Endothelial cell of umbilical vein (primary cell): Measurements from ENCODE around the gene PFDN4. TPM values are rescaled to one million over a fixed set of nuclear protein-coding genes. Genes with fewer than 3 reads are reported as not detected.

ENCODE experiments used
- BruUV-seq: library from RNA; stranded (reverse); fragments of 400-500 nt; replicated peaks from 2 replicates; lab custom pipeline; 2021; lab: Mats Ljungman, UMichigan
- CTCF ChIA-PET: fragments of 300-600, 350-600 bp; sonication (Branson Sonifier 250); formaldehyde crosslinking; loops from one replicate; lab custom pipeline; 2021; ENCODE audit warnings: antibody characterized with exemption, inconsistent platforms; lab: Charles Lee
- POLR2A ChIA-PET: fragments of 300-600, 350-600 bp; sonication (Branson Sonifier 250); formaldehyde crosslinking; loops from one replicate; lab custom pipeline; 2021; ENCODE audit warnings: antibody characterized with exemption, inconsistent platforms; lab: Charles Lee
- DNase-seq: peaks from one replicate; pipeline ENCODE4 v3.0.0-alpha.2; 2011; ENCODE audit warnings: low read depth, low spot score
- FAIRE-seq: peaks from 2 replicates; lab custom pipeline; 2011; peaks lifted over from hg19 to GRCh38; lab: Jason Lieb, UNC
- H2AFZ ChIP-seq: 2 replicates; pipeline ENCODE4 v1.6.0; 2012; ENCODE audit warnings: low read depth, low read length, control low read depth, inconsistent platforms
- H3K27ac ChIP-seq: 2 replicates; pipeline ENCODE4 v1.5.1; 2011; ENCODE audit warnings: low read depth, mild to moderate bottlenecking, control low read depth, low read length, moderate library complexity; ENCODE audit not compliant: insufficient read depth
- H3K27me3 ChIP-seq, 2 experiments: 2 replicates each; pipeline versions ENCODE4 v1.6.0 to v1.6.1; 2011; ENCODE audit warnings: low read length in 2 of 2, mixed read lengths in 1 of 2; ENCODE audit not compliant: control insufficient read depth in 2 of 2, insufficient read depth in 2 of 2
- H3K36me3 ChIP-seq, 2 experiments: 2 replicates in 1 of 2; 3 replicates in 1 of 2; pipeline ENCODE4 v1.5.1; 2011; ENCODE audit warnings: low read length in 2 of 2, mild to moderate bottlenecking in 1 of 2, moderate library complexity in 1 of 2; ENCODE audit not compliant: control insufficient read depth in 2 of 2, insufficient read depth in 2 of 2; ENCODE audit errors: extremely low read depth in 1 of 2
- H3K4me1 ChIP-seq: 3 replicates; pipeline ENCODE4 v1.5.1; 2011; ENCODE audit warnings: mild to moderate bottlenecking, low read length; ENCODE audit not compliant: control insufficient read depth, insufficient read depth; ENCODE audit errors: extremely low read depth
- H3K4me2 ChIP-seq: 2 replicates; pipeline ENCODE4 v1.6.1; 2011; ENCODE audit warnings: low read length, control low read depth, mixed read lengths; ENCODE audit not compliant: insufficient read depth
- H3K4me3 ChIP-seq, 3 experiments: fragments of 200-600 bp in 1 of 3; sonication (generic), shearing (Covaris generic) in 1 of 3; replicated peaks in 1 of 3; 2 replicates each; pipeline ENCODE4 v1.5.1; 2011 to 2016; ENCODE audit warnings: control low read depth in 3 of 3, low read length in 3 of 3, mild to moderate bottlenecking in 2 of 3, inconsistent platforms in 1 of 3, low read depth in 1 of 3, moderate library complexity in 1 of 3; ENCODE audit not compliant: insufficient read depth in 1 of 3
- H3K79me2 ChIP-seq: 2 replicates; pipeline ENCODE4 v1.6.0; 2012; ENCODE audit warnings: low read length, inconsistent platforms; ENCODE audit not compliant: control insufficient read depth, insufficient read depth
- H3K9ac ChIP-seq: replicated peaks from 2 replicates; pipeline ENCODE3; 2011; ENCODE audit warnings: low read length, control low read depth; ENCODE audit not compliant: insufficient read depth; ENCODE audit errors: extremely low read depth
- H3K9me1 ChIP-seq: replicated peaks from 3 replicates; pipeline ENCODE4 v1.6.0; 2011; ENCODE audit warnings: mild to moderate bottlenecking, low read length; ENCODE audit not compliant: control insufficient read depth, insufficient read depth; ENCODE audit errors: extremely low read depth
- H3K9me3 ChIP-seq: replicated peaks from 2 replicates; pipeline ENCODE4 v1.5.1; 2012; ENCODE audit warnings: low read length, inconsistent platforms; ENCODE audit not compliant: control insufficient read depth, insufficient read depth
- H4K20me1 ChIP-seq: replicated peaks from 2 replicates; pipeline ENCODE3; 2011; ENCODE audit warnings: mild to moderate bottlenecking, low read length; ENCODE audit not compliant: control insufficient read depth, insufficient read depth; ENCODE audit errors: extremely low read depth
- EZH2 ChIP-seq: IDR thresholded peaks from 2 replicates; pipeline ENCODE4 v1.6.1; 2012; ENCODE audit warnings: borderline replicate concordance, low read depth, mild to moderate bottlenecking, moderate library complexity, low read length, inconsistent platforms; ENCODE audit not compliant: severe bottlenecking
- FOS ChIP-seq: IDR thresholded peaks from 2 replicates; pipeline ENCODE4 v1.6.1; 2011; ENCODE audit warnings: mild to moderate bottlenecking, low read length, moderate library complexity, borderline replicate concordance; ENCODE audit not compliant: insufficient read depth
- GATA2 ChIP-seq: IDR thresholded peaks from 2 replicates; pipeline ENCODE4 v1.7.0; 2011; ENCODE audit warnings: low read depth, mild to moderate bottlenecking, moderate library complexity, mixed read lengths, low read length; ENCODE audit not compliant: insufficient read length, insufficient read depth
- JUN ChIP-seq: IDR thresholded peaks from 2 replicates; pipeline ENCODE4 v1.6.1; 2011; ENCODE audit warnings: borderline replicate concordance, low read depth; ENCODE audit not compliant: insufficient read length, insufficient read depth
- MAX ChIP-seq: IDR thresholded peaks from 2 replicates; pipeline ENCODE4 v1.6.1; 2011; ENCODE audit not compliant: insufficient read depth, insufficient read length
- POLR2A ChIP-seq: IDR thresholded peaks from 2 replicates; pipeline ENCODE4 v1.6.1; 2012; ENCODE audit warnings: low read depth, mild to moderate bottlenecking, control low read depth, low read length
- POLR2AphosphoS5 ChIP-seq: IDR thresholded peaks from 2 replicates; pipeline ENCODE4 v1.6.1; 2012; ENCODE audit warnings: low read depth, mild to moderate bottlenecking, control low read depth, low read length, moderate library complexity; ENCODE audit not compliant: insufficient read depth
- dilution Hi-C: fragments of 300-500 bp; cut with MboI; formaldehyde crosslinking; loops from one replicate; pipeline ENCODE4 v1.15.0; 2019; ENCODE audit warnings: low sequenced_read_pairs; ENCODE audit not compliant: extremely low pct_ligation_motif_present
- intact Hi-C: fragments of 100-400 bp; cut with micrococcal nuclease; formaldehyde crosslinking; loops from one replicate; pipeline ENCODE4 v1.10.0; 2022
- polyA plus RNA-seq, 4 experiments: library from polyadenylated mRNA; depleted of rRNA in 3 of 4; stranded (reverse) in 3 of 4; unstranded in 1 of 4; fragments of >200 nt; gene quantifications; 2 replicates each; pipeline versions ENCODE4 v1.2.1 to v1.2.3, GENCODE V29; 2011 to 2012; ENCODE audit warnings: missing spikeins in 1 of 4
- total RNA-seq: library from RNA; stranded (reverse); gene quantifications from 2 replicates; pipeline ENCODE4 v1.2.3, GENCODE V29; 2021

PFDN4 gene
- total and polyA plus RNA-seq, 2 donors (not counting 3 experiments of a cell fraction or from before 2014, with no cell fraction given) = 17.5 to 44.2 TPM

DNA sequence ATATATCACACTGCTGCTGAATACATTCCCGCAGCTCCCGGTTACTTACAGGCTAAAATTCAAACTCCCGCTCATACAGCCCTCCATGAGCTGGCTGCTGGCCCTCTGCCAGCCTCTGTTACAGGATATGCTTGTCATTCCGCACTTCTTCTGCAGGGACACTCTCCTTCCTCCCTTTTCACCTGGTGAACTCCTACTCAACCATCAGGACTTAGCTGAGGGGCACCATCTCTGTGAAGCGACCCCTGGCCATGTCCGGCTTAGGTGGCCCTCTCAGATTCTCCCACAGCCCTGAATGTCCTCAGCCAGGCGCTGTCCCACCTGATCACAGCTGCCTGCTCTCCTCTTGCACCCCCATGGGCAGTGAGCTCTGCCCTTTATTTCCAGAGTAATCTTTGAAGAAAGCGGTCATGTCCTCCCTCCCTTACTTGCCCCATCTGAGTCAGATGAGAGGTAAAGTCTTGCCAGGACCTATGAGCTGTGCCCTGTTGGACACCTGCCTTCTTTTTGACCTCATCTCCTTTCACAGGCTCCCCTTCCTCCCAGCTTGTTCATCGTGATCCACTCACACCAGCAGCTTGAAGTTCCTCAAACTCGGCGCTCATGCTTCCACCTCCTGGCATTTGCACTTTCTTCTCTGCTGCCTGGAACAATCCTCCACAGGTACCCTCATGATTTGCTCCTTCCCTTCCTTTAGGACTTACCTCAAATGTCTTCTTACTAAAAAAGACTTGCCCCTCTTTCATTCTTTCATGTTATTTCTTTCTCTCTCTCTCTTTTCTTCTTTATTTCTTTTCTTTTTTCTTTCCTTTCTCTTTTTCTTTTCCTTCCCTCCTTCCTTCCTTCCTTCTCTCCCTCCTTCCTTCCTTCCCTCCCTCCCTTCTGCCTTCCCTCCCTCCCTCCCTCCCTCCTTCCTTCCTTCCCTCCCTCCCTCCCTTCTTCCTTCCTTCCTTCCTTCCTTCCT lies 39.7 kb upstream of the PFDN4 start:
- FAIRE-seq (no peak), DNase-seq (no peak)
- no peaks in the 10 kb centered on the region for H3K9me3 ChIP-seq
- H2AFZ ChIP-seq = no peak overlapping the region
- H3K79me2 ChIP-seq = no peaks in the 10 kb centered on the region
- no peaks in the 10 kb centered on the region for H3K4me1 ChIP-seq
- dilution Hi-C loops (no loop called here), intact Hi-C loops (no loop called here)
- H3K9ac ChIP-seq = no peak overlapping the region
- TF ChIP-seq JUN (no peak), POLR2AphosphoS5 (no peak), POLR2A (no peak), EZH2 (no peak), MAX (no peak), GATA2 (no peak), FOS (no peak)
- BruUV-seq = no TSS peak
- no peak overlapping the region for H3K4me2 ChIP-seq
- no peak overlapping the region for H3K4me3 ChIP-seq
- ChIA-PET POLR2A (no interaction called here), CTCF (no interaction called here)
- peaks cover 16 to 21% of the 10 kb centered on the region in 2 experiments for H3K27me3 ChIP-seq
- no peaks in the 10 kb centered on the region for H3K9me1 ChIP-seq
- no peaks in the 10 kb centered on the region for H3K36me3 ChIP-seq
- H4K20me1 ChIP-seq = no peaks in the 10 kb centered on the region
- no peak overlapping the region for H3K27ac ChIP-seq
